Neural cell (in vitro differentiated cells): ENCODE measurements around the gene BCAP31. TPM values are rescaled to one million over a fixed set of nuclear protein-coding genes. Genes with fewer than 3 reads are reported as not detected.

Source experiments
- H2AFZ ChIP-seq: fragments of 200-600, 300-800 bp; sonication (generic), shearing (Covaris generic); 2 replicates; pipeline ENCODE4 v1.6.0; 2014; ENCODE audit warnings: low read depth, mild to moderate bottlenecking, antibody characterized with exemption, low read length, moderate library complexity
- H3F3A ChIP-seq: fragments of 200-600 bp; shearing (Covaris generic); 2 replicates; pipeline ENCODE4 v1.6.1; 2016; ENCODE audit warnings: mild to moderate bottlenecking, moderate library complexity, mixed read lengths, antibody characterized with exemption, low read length; ENCODE audit not compliant: insufficient read depth, poor library complexity, severe bottlenecking
- H3K27ac ChIP-seq: fragments of 200-600, 300-800 bp; sonication (generic), shearing (Covaris generic); 2 replicates; pipeline ENCODE4 v1.5.1; 2014; ENCODE audit warnings: mild to moderate bottlenecking, low read length, moderate library complexity
- H3K27me3 ChIP-seq: fragments of 300-800, 200-600 bp; sonication (generic), shearing (Covaris generic); 2 replicates; pipeline ENCODE4 v1.6.0; 2014; ENCODE audit warnings: mild to moderate bottlenecking, low read depth, low read length, moderate library complexity; ENCODE audit not compliant: insufficient read depth
- H3K36me3 ChIP-seq: fragments of 300-800, 200-600 bp; sonication (generic), shearing (Covaris generic); 2 replicates; pipeline ENCODE4 v1.5.1; 2014; ENCODE audit warnings: mild to moderate bottlenecking, antibody characterized with exemption, low read length, moderate library complexity; ENCODE audit not compliant: insufficient read depth
- H3K4me2 ChIP-seq: fragments of 300-800, 200-600 bp; sonication (generic), shearing (Covaris generic); 2 replicates; pipeline ENCODE4 v1.6.0; 2014; ENCODE audit warnings: mild to moderate bottlenecking, low read length
- H3K4me3 ChIP-seq: fragments of 300-800, 200-600 bp; sonication (generic), shearing (Covaris generic); 2 replicates; pipeline ENCODE4 v1.5.1; 2014; ENCODE audit warnings: mild to moderate bottlenecking, low read length, moderate library complexity
- H3K79me2 ChIP-seq: fragments of 200-600 bp; shearing (Covaris generic); replicated peaks from 2 replicates; pipeline ENCODE4 v1.6.0; 2014; ENCODE audit warnings: mild to moderate bottlenecking, low read length, moderate library complexity; ENCODE audit not compliant: insufficient read depth
- H3K9ac ChIP-seq: fragments of 300-800, 200-600 bp; sonication (generic), shearing (Covaris generic); 2 replicates; pipeline ENCODE4 v1.6.1; 2016; ENCODE audit warnings: mild to moderate bottlenecking, low read length, mixed read lengths
- H3K9me2 ChIP-seq: fragments of 200-600 bp; shearing (Covaris generic); 2 replicates; pipeline ENCODE4 v1.6.1; 2016; ENCODE audit warnings: mild to moderate bottlenecking, low read length, mixed read lengths; ENCODE audit not compliant: insufficient read depth
- H3K9me3 ChIP-seq: fragments of 200-600, 300-800 bp; sonication (generic), shearing (Covaris generic); 2 replicates; pipeline ENCODE4 v1.6.1; 2016; ENCODE audit warnings: mild to moderate bottlenecking, mixed run types, low read length, moderate library complexity, mixed read lengths
- H4K20me1 ChIP-seq: fragments of 200-600 bp; shearing (Covaris generic); 2 replicates; pipeline ENCODE4 v1.6.1; 2016; ENCODE audit warnings: mild to moderate bottlenecking, mixed run types; ENCODE audit not compliant: insufficient read depth
- CTCF ChIP-seq: fragments of 450-650 bp; IDR thresholded peaks from 2 replicates; pipeline ENCODE4 v1.5.1; 2014; ENCODE audit warnings: antibody characterized with exemption, mild to moderate bottlenecking, moderate library complexity; ENCODE audit not compliant: poor library complexity, severe bottlenecking
- EP300 ChIP-seq: fragments of 450-650 bp; conservative IDR thresholded peaks from 2 replicates; pipeline ENCODE4 v1.6.1; 2014; ENCODE audit warnings: antibody characterized with exemption, mild to moderate bottlenecking, moderate library complexity; ENCODE audit not compliant: poor library complexity, severe bottlenecking
- EZH2 ChIP-seq: fragments of 200-600, 300-800 bp; shearing (Covaris generic), sonication (generic); IDR thresholded peaks from 2 replicates; pipeline ENCODE4 v1.6.1; 2014; ENCODE audit warnings: antibody characterized with exemption, low read length, borderline replicate concordance, mild to moderate bottlenecking; ENCODE audit not compliant: insufficient read depth, poor library complexity, severe bottlenecking
- MXI1 ChIP-seq: fragments of 450-650 bp; conservative IDR thresholded peaks from 2 replicates; pipeline ENCODE4 v1.6.1; 2014; ENCODE audit warnings: antibody characterized with exemption, mild to moderate bottlenecking; ENCODE audit not compliant: poor library complexity, severe bottlenecking
- POLR2AphosphoS5 ChIP-seq: IDR thresholded peaks from 2 replicates; pipeline ENCODE4 v1.6.1; 2012
- RAD21 ChIP-seq: fragments of 450-650 bp; conservative IDR thresholded peaks from 2 replicates; pipeline ENCODE4 v1.6.1; 2014; ENCODE audit warnings: antibody characterized with exemption, mild to moderate bottlenecking, moderate library complexity
- REST ChIP-seq: IDR thresholded peaks from 2 replicates; pipeline ENCODE4 v1.6.1; 2012; ENCODE audit warnings: borderline replicate concordance
- SMC3 ChIP-seq: fragments of 450-650 bp; conservative IDR thresholded peaks from 2 replicates; pipeline ENCODE4 v1.6.1; 2014; ENCODE audit warnings: antibody characterized with exemption, mild to moderate bottlenecking, moderate library complexity; ENCODE audit not compliant: poor library complexity
- TAF1 ChIP-seq: IDR thresholded peaks from 2 replicates; pipeline ENCODE4 v1.6.1; 2012; ENCODE audit warnings: low read depth
- polyA plus RNA-seq: library from polyadenylated mRNA; depleted of rRNA; stranded (reverse); fragments of >200 nt; gene quantifications from 2 replicates; pipeline ENCODE4 v1.2.3, GENCODE V29; 2014

Gene BCAP31
- polyA plus RNA-seq, 1 donor from 2014 or later: 182 TPM

- H3K9me2 ChIP-seq: no peaks in the 10 kb centered on the region
- peak overlapping the region; percentile 78 for H3K4me3 ChIP-seq
- H3F3A ChIP-seq: no peaks in the 10 kb centered on the region
- no peaks in the 10 kb centered on the region for H4K20me1 ChIP-seq
- H3K27ac ChIP-seq: peak overlapping the region; percentile 47
- H3K4me2 ChIP-seq: no peak overlapping the region
- H3K79me2 ChIP-seq: peaks cover 16% of the 10 kb centered on the region
- H3K9me3 ChIP-seq: no peaks in the 10 kb centered on the region
- peak overlapping the region; percentile 75 for H3K9ac ChIP-seq
- H3K27me3 ChIP-seq: no peaks in the 10 kb centered on the region
- TF ChIP-seq SMC3 (no peak), EZH2 (no peak), RAD21 (no peak), TAF1 (no peak), MXI1 (no peak), POLR2AphosphoS5 (no peak), REST (no peak), EP300 (no peak), CTCF (no peak)
- no peak overlapping the region for H2AFZ ChIP-seq
- H3K36me3 ChIP-seq: no peaks in the 10 kb centered on the region
These were observed 1.0 kb upstream of the BCAP31 start for GRCh38 chrX:153725039-153725831.

GRCh38 chrX:153723351-153724251 is 586 bp downstream of the BCAP31 start:
- no peaks in the 10 kb centered on the region for H3K27me3 ChIP-seq
- H2AFZ ChIP-seq: no peak overlapping the region
- H3K36me3 ChIP-seq: no peaks in the 10 kb centered on the region
- peak overlapping the region; percentile 78 for H3K4me3 ChIP-seq
- no peaks in the 10 kb centered on the region for H3K9me3 ChIP-seq
- no peaks in the 10 kb centered on the region for H4K20me1 ChIP-seq
- TF ChIP-seq EZH2 (no peak), CTCF (peak; percentile 50), MXI1 (no peak), EP300 (no peak), SMC3 (peak; percentile 6), RAD21 (peak; percentile 6), POLR2AphosphoS5 (no peak), REST (no peak)
- H3K79me2 ChIP-seq: peaks cover 16% of the 10 kb centered on the region
- no peaks in the 10 kb centered on the region for H3F3A ChIP-seq
- peak overlapping the region; percentile 51 for H3K4me2 ChIP-seq
- peak overlapping the region; percentile 75 for H3K9ac ChIP-seq
- no peaks in the 10 kb centered on the region for H3K9me2 ChIP-seq
- H3K27ac ChIP-seq: peak overlapping the region; percentile 81
